Osteoblast (primary cell): ENCODE results near the gene AIMP1. TPM values are rescaled to one million over a fixed set of nuclear protein-coding genes. Genes with fewer than 3 reads are reported as not detected.
"Not testable (repeated sequence)": the region's sequence is repeated elsewhere in the genome, so short reads cannot be mapped to it uniquely, and the experiment has no call there.

Experiments used
- DNase-seq: peaks from one replicate; pipeline ENCODE4 v3.0.0; 2011; ENCODE audit warnings: low spot score, mixed read lengths; ENCODE audit not compliant: insufficient read length; ENCODE audit errors: missing footprints
- H2AFZ ChIP-seq: 2 replicates; pipeline ENCODE4 v1.6.0; 2011; ENCODE audit warnings: mild to moderate bottlenecking, low read length
- H3K27ac ChIP-seq: 2 replicates; pipeline ENCODE4 v1.5.1; 2011; ENCODE audit warnings: mild to moderate bottlenecking, low read depth, low read length, moderate library complexity
- H3K27me3 ChIP-seq: 2 replicates; pipeline ENCODE4 v1.6.0; 2012; ENCODE audit warnings: mild to moderate bottlenecking, control low read depth, inconsistent platforms, low read length, moderate library complexity; ENCODE audit not compliant: insufficient read depth
- H3K36me3 ChIP-seq: 2 replicates; pipeline ENCODE4 v1.5.1; 2011; ENCODE audit warnings: mild to moderate bottlenecking, low read length, control low read depth, moderate library complexity; ENCODE audit not compliant: insufficient read depth
- H3K4me1 ChIP-seq: 2 replicates; pipeline ENCODE4 v1.5.1; 2011; ENCODE audit warnings: mild to moderate bottlenecking, low read length, control low read depth, moderate library complexity; ENCODE audit not compliant: insufficient read depth
- H3K4me2 ChIP-seq: 2 replicates; pipeline ENCODE4 v1.6.0; 2011; ENCODE audit warnings: mild to moderate bottlenecking, low read length; ENCODE audit not compliant: insufficient read depth
- H3K4me3 ChIP-seq: fragments of 200-600 bp; sonication (generic); 3 replicates; pipeline ENCODE4 v1.5.1; 2012; ENCODE audit warnings: mild to moderate bottlenecking, low read length, inconsistent platforms; ENCODE audit not compliant: insufficient read depth
- H3K79me2 ChIP-seq: 2 replicates; pipeline ENCODE4 v1.6.0; 2012; ENCODE audit warnings: mild to moderate bottlenecking, low read length, control low read depth, inconsistent platforms; ENCODE audit not compliant: insufficient read depth
- H3K9me3 ChIP-seq: 2 replicates; pipeline ENCODE4 v1.5.1; 2011; ENCODE audit warnings: low read depth, low read length, control low read depth
- H4K20me1 ChIP-seq: 2 replicates; pipeline ENCODE4 v1.6.0; 2012; ENCODE audit warnings: mild to moderate bottlenecking, low read length, control low read depth; ENCODE audit not compliant: insufficient read depth
- CTCF ChIP-seq: IDR thresholded peaks from 2 replicates; pipeline ENCODE4 v1.5.1; 2011; ENCODE audit warnings: mild to moderate bottlenecking, low read depth, low read length, moderate library complexity; ENCODE audit errors: extremely low read depth
- total RNA-seq: library from RNA; depleted of rRNA; stranded (reverse); fragments of >200 nt; gene quantifications from 2 replicates; pipeline ENCODE4 v1.2.3, GENCODE V29; 2012

The AIMP1 gene
- total RNA-seq, 1 donor, result 27.9 TPM

- Histone ChIP-seq H3K4me2 (no peak overlapping the region), H3K4me3 (no peak overlapping the region), H3K4me1 (no peaks in the 10 kb centered on the region), H4K20me1 (no peaks in the 10 kb centered on the region), H3K36me3 (no peaks in the 10 kb centered on the region), H3K9me3 (peaks cover 2% of the 10 kb centered on the region), H3K27me3 (no peaks in the 10 kb centered on the region), H3K27ac (no peak overlapping the region), H3K79me2 (no peaks in the 10 kb centered on the region), H2AFZ (no peak overlapping the region)
- no peak for DNase-seq
- no peak for TF ChIP-seq CTCF
Measured at GRCh38 chr4:106395582-106395981, 79.2 kb downstream of the AIMP1 start.

- not testable (repeated sequence) for H3K36me3 ChIP-seq, H4K20me1 ChIP-seq, H3K79me2 ChIP-seq, H2AFZ ChIP-seq, H3K27ac ChIP-seq, H3K4me1 ChIP-seq, H3K4me2 ChIP-seq, DNase-seq, H3K9me3 ChIP-seq, H3K4me3 ChIP-seq, H3K27me3 ChIP-seq
Measured at GRCh38 chr4:106398898-106399297, 82.5 kb downstream of the AIMP1 start.

Other genes starting within 250 kb of the AIMP1 start
- gene TBCK, start 341 bp upstream of the AIMP1 start, total RNA-seq, result 65.1 and 68.8 TPM in 2 replicates
- gene GIMD1, start 52.2 kb downstream of the AIMP1 start, total RNA-seq, result not detected in 2 replicates